DMS153 treated with DMSO at 0.1 percent for 48 hours (cell line): ENCODE measurements around the gene SLC13A5.

Source experiments
- DNase-seq: peaks from one replicate; lab custom pipeline; 2025; ENCODE audit not compliant: unreplicated experiment; lab: John Stamatoyannopoulos, UW

SLC13A5 gene

GRCh38 chr17:6639586-6640535, 73.3 kb downstream of the SLC13A5 start:
- DNase-seq: no peak

- DNase-seq: no peak
These were observed 74.1 kb downstream of the SLC13A5 start for GRCh38 chr17:6639014-6639585.

- no peak for DNase-seq
These were observed 74.9 kb downstream of the SLC13A5 start for GRCh38 chr17:6638046-6638908.

- DNase-seq: no peak
These were observed 75.7 kb downstream of the SLC13A5 start for GRCh38 chr17:6637458-6637840.

- DNase-seq: no peak
These were observed 76.3 kb downstream of the SLC13A5 start for GRCh38 chr17:6636616-6637457.

- DNase-seq: no peak
These were observed 77.1 kb downstream of the SLC13A5 start for GRCh38 chr17:6636105-6636504.
